H1 (cell line): Measurements from ENCODE around the gene CDC42SE2. TPM values are rescaled to one million over a fixed set of nuclear protein-coding genes. Genes with fewer than 3 reads are reported as not detected.

Source experiments
- BACH1 ChIP-seq: IDR thresholded peaks from 2 replicates; pipeline ENCODE4 v1.6.1; 2012; ENCODE audit warnings: low read length, improper control_type of control experiment
- BRCA1 ChIP-seq: IDR thresholded peaks from 2 replicates; pipeline ENCODE4 v1.6.1; 2012; ENCODE audit warnings: low read depth, low read length, improper control_type of control experiment
- CEBPB ChIP-seq: IDR thresholded peaks from 2 replicates; pipeline ENCODE4 v1.6.1; 2012; ENCODE audit warnings: low read depth, low read length
- EZH2 ChIP-seq: fragments of 200-600 bp; sonication (generic); IDR thresholded peaks from 2 replicates; pipeline ENCODE4 v1.7.1; 2012; ENCODE audit warnings: low read depth, mild to moderate bottlenecking, moderate library complexity, low read length, inconsistent platforms; ENCODE audit not compliant: severe bottlenecking
- KDM1A ChIP-seq: fragments of 200-600, 300-600 bp; sonication (generic); IDR thresholded peaks from 2 replicates; pipeline ENCODE4 v1.7.1; 2016; ENCODE audit warnings: mild to moderate bottlenecking, low read length, borderline replicate concordance
- RAD21 ChIP-seq, 2 experiments: IDR thresholded peaks in 1 of 2; conservative IDR thresholded peaks in 1 of 2; 2 replicates each; pipeline ENCODE4 v1.6.1; 2011; ENCODE audit warnings: low read depth in 2 of 2, low read length in 2 of 2, improper control_type of control experiment in 1 of 2, inconsistent platforms in 1 of 2, mild to moderate bottlenecking in 1 of 2, moderate library complexity in 1 of 2
- RBBP5 ChIP-seq: IDR thresholded peaks from 2 replicates; pipeline ENCODE4 v1.7.1; 2012; ENCODE audit warnings: low read depth, mild to moderate bottlenecking, inconsistent platforms, low read length, moderate library complexity, borderline replicate concordance
- polyA plus RNA-seq, 7 experiments: library from polyadenylated mRNA; depleted of rRNA in 3 of 7; stranded (reverse) in 5 of 7; unstranded in 2 of 7; fragments of >200 nt in 5 of 7; fragments of 200-250 nt in 2 of 7; gene quantifications; 1 replicate in 5 of 7; 2 replicates in 1 of 7; 4 replicates in 1 of 7; pipeline versions ENCODE4 v1.2.1 to v1.2.3, GENCODE V29; 2011 to 2013; ENCODE audit warnings: missing spikeins in 2 of 7, mixed read lengths in 2 of 7
- total RNA-seq: library from RNA; stranded (reverse); fragmentation: NEBNext Ultra II Directional; extraction: Animal tissue kit (Norgen Biotek cat#: 25700); gene quantifications from 2 replicates; pipeline ENCODE4 v1.2.1, GENCODE V29; 2021
- TF ChIP-seq, protein P1 (sequence below), 3 experiments: IDR thresholded peaks; 1 replicate in 2 of 3; 2 replicates in 1 of 3; pipeline versions ENCODE4 v1.5.1 to v1.6.1; 2011; ENCODE audit warnings: low read length in 3 of 3, mild to moderate bottlenecking in 3 of 3, inconsistent platforms in 2 of 3, low read depth in 1 of 3, moderate library complexity in 1 of 3; ENCODE audit not compliant: insufficient read depth in 1 of 3; ENCODE audit errors: control extremely low read depth in 1 of 3
- TF ChIP-seq, protein P2 (sequence below): IDR thresholded peaks from 2 replicates; pipeline ENCODE4 v1.6.1; 2011; ENCODE audit warnings: low read depth, mild to moderate bottlenecking, low read length; ENCODE audit not compliant: insufficient read depth

CDC42SE2 gene
- total and polyA plus RNA-seq, 2 of the 8 experiments (the other 6 are each of a cell fraction or from before 2014, with no cell fraction given) = 16.7 to 30.8 TPM

DNA sequence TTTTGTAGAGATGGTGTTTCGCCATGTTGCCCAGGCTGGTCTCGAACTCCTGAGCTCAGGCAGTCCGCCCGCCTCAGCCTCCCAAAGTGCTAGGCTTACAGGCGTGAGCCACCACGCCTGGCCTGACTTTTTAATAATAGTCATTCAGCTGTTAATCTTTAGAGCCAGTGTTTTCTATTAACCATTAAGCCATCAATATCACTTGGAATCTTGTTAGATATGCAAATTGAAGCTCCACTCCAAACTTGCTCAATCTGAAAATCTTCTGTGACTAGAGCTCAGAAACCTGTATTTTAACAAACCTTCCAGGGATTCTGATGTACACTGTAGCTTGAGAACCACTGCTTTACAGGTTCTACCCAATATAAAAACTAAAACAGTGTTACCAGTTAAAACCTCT lies 113.5 kb downstream of the CDC42SE2 start (continued):
- TF ChIP-seq BACH1 (no peak), RAD21 (IDR thresholded peaks at IDR 0.05 in 1 of 2, conservative IDR thresholded peaks at IDR 0.05 in 1 of 2; ENCODE audit: low read depth in 2 of 2, low read length in 2 of 2) (no peak), RBBP5 (no peak), CEBPB (no peak), EZH2 (no peak), BRCA1 (no peak), KDM1A (no peak)
- TF ChIP-seq, protein P1, sequence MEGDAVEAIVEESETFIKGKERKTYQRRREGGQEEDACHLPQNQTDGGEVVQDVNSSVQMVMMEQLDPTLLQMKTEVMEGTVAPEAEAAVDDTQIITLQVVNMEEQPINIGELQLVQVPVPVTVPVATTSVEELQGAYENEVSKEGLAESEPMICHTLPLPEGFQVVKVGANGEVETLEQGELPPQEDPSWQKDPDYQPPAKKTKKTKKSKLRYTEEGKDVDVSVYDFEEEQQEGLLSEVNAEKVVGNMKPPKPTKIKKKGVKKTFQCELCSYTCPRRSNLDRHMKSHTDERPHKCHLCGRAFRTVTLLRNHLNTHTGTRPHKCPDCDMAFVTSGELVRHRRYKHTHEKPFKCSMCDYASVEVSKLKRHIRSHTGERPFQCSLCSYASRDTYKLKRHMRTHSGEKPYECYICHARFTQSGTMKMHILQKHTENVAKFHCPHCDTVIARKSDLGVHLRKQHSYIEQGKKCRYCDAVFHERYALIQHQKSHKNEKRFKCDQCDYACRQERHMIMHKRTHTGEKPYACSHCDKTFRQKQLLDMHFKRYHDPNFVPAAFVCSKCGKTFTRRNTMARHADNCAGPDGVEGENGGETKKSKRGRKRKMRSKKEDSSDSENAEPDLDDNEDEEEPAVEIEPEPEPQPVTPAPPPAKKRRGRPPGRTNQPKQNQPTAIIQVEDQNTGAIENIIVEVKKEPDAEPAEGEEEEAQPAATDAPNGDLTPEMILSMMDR (IDR thresholded peaks at IDR 0.05; ENCODE audit: control extremely low read depth in 1 of 3, insufficient read depth in 1 of 3, low read depth in 1 of 3, low read length in 3 of 3) = no peak
- TF ChIP-seq, protein P2, sequence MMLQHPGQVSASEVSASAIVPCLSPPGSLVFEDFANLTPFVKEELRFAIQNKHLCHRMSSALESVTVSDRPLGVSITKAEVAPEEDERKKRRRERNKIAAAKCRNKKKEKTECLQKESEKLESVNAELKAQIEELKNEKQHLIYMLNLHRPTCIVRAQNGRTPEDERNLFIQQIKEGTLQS = no peak
